Liver (tissue), 9 donors: ENCODE results near the gene NCAPH2. TPM values are rescaled to one million over a fixed set of nuclear protein-coding genes. Genes with fewer than 3 reads are reported as not detected.
A peak's percentile ranks its signal among the peaks of the same experiment; 100 is the strongest.

ENCODE experiments used
- DNase-seq: peaks from one replicate; pipeline ENCODE4 v3.0.0-alpha.2; 2017; ENCODE audit warnings: low spot score
- H3K27ac ChIP-seq, 2 donors: one replicate each; pipeline ENCODE4 v1.7.0; 2013; ENCODE audit warnings: inconsistent platforms in 2 of 2, low read length in 2 of 2, control low read depth in 1 of 2, low read depth in 1 of 2, mild to moderate bottlenecking in 1 of 2
- H3K27me3 ChIP-seq, 4 donors: one replicate each; pipeline versions ENCODE4 v1.6.1 to v1.7.0; 2013; ENCODE audit warnings: low read length in 3 of 4, inconsistent platforms in 1 of 4, mild to moderate bottlenecking in 1 of 4, moderate library complexity in 1 of 4; ENCODE audit not compliant: control insufficient read depth in 4 of 4, insufficient read depth in 4 of 4
- H3K36me3 ChIP-seq, 4 donors: one replicate each; pipeline versions ENCODE4 v1.6.1 to v1.7.0; 2013; ENCODE audit warnings: low read length in 3 of 4, mild to moderate bottlenecking in 3 of 4, low read depth in 1 of 4, moderate library complexity in 1 of 4; ENCODE audit not compliant: control insufficient read depth in 4 of 4, insufficient read depth in 3 of 4
- H3K4me1 ChIP-seq, 4 donors: one replicate each; pipeline versions ENCODE4 v1.6.1 to v1.7.0; 2013; ENCODE audit warnings: low read length in 3 of 4, mild to moderate bottlenecking in 3 of 4, moderate library complexity in 1 of 4; ENCODE audit not compliant: control insufficient read depth in 4 of 4, insufficient read depth in 4 of 4
- H3K4me3 ChIP-seq, 3 donors: one replicate each; pipeline versions ENCODE4 v1.6.1 to v1.7.0; 2013; ENCODE audit warnings: low read length in 3 of 3, control low read depth in 1 of 3, low read depth in 1 of 3, mild to moderate bottlenecking in 1 of 3
- H3K9ac ChIP-seq, 2 donors: one replicate each; pipeline ENCODE4 v1.7.0; 2013; ENCODE audit warnings: low read length in 2 of 2, mild to moderate bottlenecking in 2 of 2, moderate library complexity in 2 of 2, control low read depth in 1 of 2, low read depth in 1 of 2
- H3K9me3 ChIP-seq, 4 donors: one replicate each; pipeline versions ENCODE4 v1.6.1 to v1.7.0; 2013; ENCODE audit warnings: low read length in 3 of 4; ENCODE audit not compliant: control insufficient read depth in 4 of 4
- ATF3 ChIP-seq: IDR thresholded peaks from 2 replicates; pipeline ENCODE4 v1.6.1; 2016; ENCODE audit warnings: antibody characterized with exemption
- CTCF ChIP-seq: fragments of 150-350 bp; IDR thresholded peaks from 2 replicates; pipeline ENCODE4 v1.5.1; 2017; ENCODE audit warnings: improper control_type of control experiment, low read depth, low read length; ENCODE audit not compliant: missing input control
- EGR1 ChIP-seq, 2 donors: IDR thresholded peaks; 2 replicates each; pipeline ENCODE4 v1.6.1; 2016 to 2018; ENCODE audit warnings: antibody characterized with exemption in 2 of 2, low read depth in 2 of 2
- FOXA1 ChIP-seq: IDR thresholded peaks from 2 replicates; pipeline ENCODE4 v1.6.1; 2016; ENCODE audit warnings: antibody characterized with exemption
- FOXA2 ChIP-seq: IDR thresholded peaks from 2 replicates; pipeline ENCODE4 v1.6.1; 2016; ENCODE audit warnings: antibody characterized with exemption
- GABPA ChIP-seq, 2 donors: IDR thresholded peaks in 1 of 2; conservative IDR thresholded peaks in 1 of 2; 2 replicates each; pipeline ENCODE4 v1.6.1; 2016; ENCODE audit warnings: antibody characterized with exemption in 2 of 2, mild to moderate bottlenecking in 1 of 2, moderate library complexity in 1 of 2
- HNF4A ChIP-seq, 2 donors: conservative IDR thresholded peaks; 2 replicates each; pipeline ENCODE4 v1.6.1; 2016; ENCODE audit warnings: antibody characterized with exemption in 2 of 2, mild to moderate bottlenecking in 2 of 2
- HNF4G ChIP-seq: IDR thresholded peaks from 2 replicates; pipeline ENCODE4 v1.6.1; 2016; ENCODE audit warnings: antibody characterized with exemption
- JUND ChIP-seq, 2 donors: IDR thresholded peaks; 2 replicates each; pipeline ENCODE4 v1.6.1; 2016; ENCODE audit warnings: antibody characterized with exemption in 2 of 2
- MAX ChIP-seq: IDR thresholded peaks from 2 replicates; pipeline ENCODE4 v1.6.1; 2016; ENCODE audit warnings: antibody characterized with exemption
- NR2F2 ChIP-seq: IDR thresholded peaks from 2 replicates; pipeline ENCODE4 v1.6.1; 2016; ENCODE audit warnings: antibody characterized with exemption
- RAD21 ChIP-seq, 2 donors: IDR thresholded peaks; 2 replicates each; pipeline ENCODE4 v1.6.1; 2016; ENCODE audit warnings: antibody characterized with exemption in 2 of 2, mild to moderate bottlenecking in 2 of 2
- REST ChIP-seq: IDR thresholded peaks from 2 replicates; pipeline ENCODE4 v1.6.1; 2016; ENCODE audit warnings: antibody characterized with exemption, mild to moderate bottlenecking
- RXRA ChIP-seq, 2 donors: IDR thresholded peaks; 2 replicates each; pipeline ENCODE4 v1.6.1; 2017 to 2018; ENCODE audit warnings: antibody characterized with exemption in 2 of 2, mild to moderate bottlenecking in 1 of 2
- SP1 ChIP-seq: IDR thresholded peaks from 2 replicates; pipeline ENCODE4 v1.6.1; 2018; ENCODE audit warnings: antibody characterized with exemption, mild to moderate bottlenecking
- TAF1 ChIP-seq: conservative IDR thresholded peaks from 2 replicates; pipeline ENCODE4 v1.6.1; 2016; ENCODE audit warnings: antibody characterized with exemption, mild to moderate bottlenecking
- YY1 ChIP-seq: IDR thresholded peaks from 2 replicates; pipeline ENCODE4 v1.6.1; 2016; ENCODE audit warnings: antibody characterized with exemption, mild to moderate bottlenecking
- ZBTB33 ChIP-seq: IDR thresholded peaks from 2 replicates; pipeline ENCODE4 v1.6.1; 2016; ENCODE audit warnings: antibody characterized with exemption
- WGBS: extraction: QIAGEN DNeasy Blood & Tissue Kit; methylation state at CpG from one replicate; pipeline ENCODE4 v1.1.7; 2013; 5-methylcytosine and 5-hydroxymethylcytosine counted together
- polyA plus RNA-seq, 2 donors: library from polyadenylated mRNA; stranded (reverse) in 1 of 2; unstranded in 1 of 2; fragments of 200-250 nt in 1 of 2; fragments of >200 nt in 1 of 2; fragmentation: Nextera tagmentation in 1 of 2; extraction: Ambion mirVana in 1 of 2; gene quantifications; one replicate each; pipeline versions ENCODE4 v1.2.1 to v1.2.3, GENCODE V29; 2013 to 2015
- total RNA-seq, 2 donors: library from RNA; depleted of rRNA; stranded (reverse); fragments of >200 nt; gene quantifications; one replicate each; pipeline ENCODE4 v1.2.3, GENCODE V29; 2014
- donor health status: healthy.
- donor health status: healthy.
- donor health status: healthy.
- donor health status: healthy.
- donor health status: healthy.

Gene NCAPH2
- total and polyA plus RNA-seq, 4 donors = 12.0 to 30.8 (median 13.9) TPM

GRCh38 chr22:50569896-50570535 is 62.0 kb downstream of the NCAPH2 start:
- 91% methylated on average over 13 of the region's 13 CpGs for WGBS
- TF ChIP-seq HNF4G (no peak), RAD21 (IDR thresholded peaks at IDR 0.05) (no peak), SP1 (no peak), FOXA1 (no peak), TAF1 (no peak), RXRA (IDR thresholded peaks at IDR 0.05) (no peak), JUND (IDR thresholded peaks at IDR 0.05) (no peak), YY1 (no peak), ATF3 (no peak), MAX (no peak), HNF4A (conservative IDR thresholded peaks at IDR 0.05) (no peak), GABPA (IDR thresholded peaks at IDR 0.05 in 1 of 2, conservative IDR thresholded peaks at IDR 0.05 in 1 of 2) (no peak), ZBTB33 (no peak), NR2F2 (no peak), CTCF (no peak), REST (no peak), EGR1 (IDR thresholded peaks at IDR 0.05; ENCODE audit: low read depth in 2 of 2) (no peak), FOXA2 (no peak)
- peak overlapping the region in 1 of 2 donors; percentile 36 for H3K9ac ChIP-seq
- H3K36me3 ChIP-seq = peaks cover 0 to 17% (median 0%) of the 10 kb centered on the region in 4 donors
- H3K4me1 ChIP-seq = peaks cover 10 to 35% (median 22%) of the 10 kb centered on the region in 4 donors
- no peak for DNase-seq
- peak overlapping the region; percentile 96 to 97 for H3K27ac ChIP-seq
- H3K9me3 ChIP-seq = no peaks in the 10 kb centered on the region
- H3K27me3 ChIP-seq = no peaks in the 10 kb centered on the region
- H3K4me3 ChIP-seq = no peak overlapping the region
